ENCODE data around the gene AMT. TPM values are rescaled to one million over a fixed set of nuclear protein-coding genes. Genes with fewer than 3 reads are reported as not detected.

Gene AMT
- total RNA-seq, 4 donors from 2014 or later, result 7.0 to 20.8 (median 9.5) TPM

DNA sequence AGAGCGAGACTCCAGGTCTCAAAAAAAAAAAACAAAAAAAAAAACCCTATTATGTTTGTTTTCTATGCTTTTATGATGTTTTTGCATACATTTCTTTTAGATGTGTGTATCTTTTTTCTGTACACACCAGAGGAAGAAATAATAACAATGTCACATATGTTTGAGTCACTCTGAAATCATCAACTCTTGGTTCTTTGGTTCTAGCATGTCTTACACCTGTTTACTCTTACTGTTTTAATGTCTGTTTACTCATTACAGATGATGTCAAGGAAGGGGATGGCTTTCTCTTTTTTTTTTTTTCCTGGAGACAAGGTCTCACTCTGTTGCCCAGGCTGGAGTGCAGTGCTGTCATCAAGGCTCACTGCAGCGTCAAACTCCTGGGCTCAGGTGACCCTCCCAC is 34.6 kb downstream of the AMT start:
- H3K9me3 ChIP-seq, result no peaks in the 10 kb centered on the region
- no peaks in the 10 kb centered on the region for H3K27me3 ChIP-seq
- no peak for DNase-seq (ENCODE audit: low spot score in 2 of 2)
- TF ChIP-seq, protein P1, sequence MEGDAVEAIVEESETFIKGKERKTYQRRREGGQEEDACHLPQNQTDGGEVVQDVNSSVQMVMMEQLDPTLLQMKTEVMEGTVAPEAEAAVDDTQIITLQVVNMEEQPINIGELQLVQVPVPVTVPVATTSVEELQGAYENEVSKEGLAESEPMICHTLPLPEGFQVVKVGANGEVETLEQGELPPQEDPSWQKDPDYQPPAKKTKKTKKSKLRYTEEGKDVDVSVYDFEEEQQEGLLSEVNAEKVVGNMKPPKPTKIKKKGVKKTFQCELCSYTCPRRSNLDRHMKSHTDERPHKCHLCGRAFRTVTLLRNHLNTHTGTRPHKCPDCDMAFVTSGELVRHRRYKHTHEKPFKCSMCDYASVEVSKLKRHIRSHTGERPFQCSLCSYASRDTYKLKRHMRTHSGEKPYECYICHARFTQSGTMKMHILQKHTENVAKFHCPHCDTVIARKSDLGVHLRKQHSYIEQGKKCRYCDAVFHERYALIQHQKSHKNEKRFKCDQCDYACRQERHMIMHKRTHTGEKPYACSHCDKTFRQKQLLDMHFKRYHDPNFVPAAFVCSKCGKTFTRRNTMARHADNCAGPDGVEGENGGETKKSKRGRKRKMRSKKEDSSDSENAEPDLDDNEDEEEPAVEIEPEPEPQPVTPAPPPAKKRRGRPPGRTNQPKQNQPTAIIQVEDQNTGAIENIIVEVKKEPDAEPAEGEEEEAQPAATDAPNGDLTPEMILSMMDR (IDR thresholded peaks at IDR 0.05), result no peak
- TF ChIP-seq EP300 (IDR thresholded peaks at IDR 0.05), result no peak
- no peak for TF ChIP-seq POLR2A (IDR thresholded peaks at IDR 0.05)
- WGBS, 2 donors, result 84 to 90% methylated on average over 2 of the region's 2 CpGs
- H3K4me1 ChIP-seq, result peaks cover 0 to 73% (median 18%) of the 10 kb centered on the region in 4 donors
- no peak overlapping the region for H3K27ac ChIP-seq
- no peak overlapping the region for H3K4me3 ChIP-seq
- peaks cover 0 to 5% (median 0%) of the 10 kb centered on the region in 3 donors for H3K36me3 ChIP-seq

DNA sequence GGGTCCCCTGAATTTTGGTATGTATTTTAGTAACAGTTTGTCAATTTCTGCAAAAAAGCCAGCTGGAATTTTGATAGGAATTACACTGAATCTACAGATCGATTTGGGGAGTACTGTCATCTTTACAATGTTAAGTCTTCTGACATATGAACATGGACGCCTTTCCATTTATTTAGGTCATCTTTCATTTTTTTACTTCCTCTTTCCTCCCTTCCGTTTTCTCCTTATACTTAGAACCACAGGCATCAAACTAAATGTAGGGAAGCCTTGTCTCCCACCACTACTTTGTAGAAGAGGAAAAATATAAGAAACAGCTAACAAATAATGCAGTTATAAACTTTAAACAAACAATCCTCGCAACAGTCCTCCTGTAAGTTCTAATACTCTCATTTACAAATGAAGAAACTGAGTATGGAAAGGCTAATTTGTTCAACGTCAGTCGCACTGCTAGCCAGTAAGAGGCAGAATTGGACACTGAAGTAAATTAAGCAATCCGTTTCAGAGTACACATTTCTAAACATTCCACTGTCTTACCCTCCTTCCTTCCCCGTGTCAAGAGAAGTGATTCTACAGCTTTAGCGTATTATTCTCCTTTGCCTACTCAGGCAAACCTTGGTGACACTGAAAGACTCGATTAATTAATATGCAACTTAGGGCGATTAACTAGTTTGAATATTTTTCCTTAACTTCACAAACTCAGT is 36.1 kb downstream of the AMT start:
- DNase-seq (ENCODE audit: low spot score in 2 of 2), result no peak
- Histone ChIP-seq H3K9me3 (no peaks in the 10 kb centered on the region), H3K4me1 (peaks cover 0 to 71% (median 16%) of the 10 kb centered on the region in 4 donors), H3K27ac (peak overlapping the region in 1 of 4 donors; percentile 53), H3K4me3 (no peak overlapping the region), H3K27me3 (no peaks in the 10 kb centered on the region), H3K36me3 (peaks cover 0 to 5% (median 0%) of the 10 kb centered on the region in 3 donors)
- 69 to 70% methylated on average over 11 of the region's 11 CpGs for WGBS, 2 donors
- no peak for TF ChIP-seq EP300 (IDR thresholded peaks at IDR 0.05)
- TF ChIP-seq, protein P1 (IDR thresholded peaks at IDR 0.05), result no peak
- TF ChIP-seq POLR2A (IDR thresholded peaks at IDR 0.05), result no peak

DNA sequence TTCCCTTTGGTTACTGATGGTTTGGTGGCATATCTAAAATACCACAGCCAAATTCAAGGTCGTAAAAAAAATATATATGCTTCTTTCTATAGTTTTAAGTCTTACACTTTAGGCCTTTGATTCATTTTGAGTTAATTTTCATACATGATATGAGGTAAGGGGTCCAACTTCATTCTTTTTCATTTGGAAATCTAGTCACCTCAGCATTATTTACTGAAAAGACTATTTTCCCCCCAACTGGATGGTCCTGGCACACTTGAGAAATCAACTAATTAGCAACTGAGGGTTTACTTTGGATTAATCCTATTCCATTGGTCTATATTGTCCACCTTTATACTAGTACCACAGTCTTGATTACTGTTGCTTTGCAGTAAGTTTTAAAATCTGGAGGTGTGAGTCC is 36.7 kb downstream of the AMT start:
- H3K4me1 ChIP-seq, result peaks cover 0 to 68% (median 16%) of the 10 kb centered on the region in 4 donors
- H3K9me3 ChIP-seq, result no peaks in the 10 kb centered on the region
- no peak for DNase-seq (ENCODE audit: low spot score in 2 of 2)
- H3K27ac ChIP-seq, result peak overlapping the region in 1 of 4 donors; percentile 32
- WGBS, 2 donors, result 88 to 90% methylated on average over 1 of the region's 1 CpG
- H3K4me3 ChIP-seq, result no peak overlapping the region
- no peaks in the 10 kb centered on the region for H3K27me3 ChIP-seq
- H3K36me3 ChIP-seq, result peaks cover 0 to 5% (median 0%) of the 10 kb centered on the region in 3 donors
- TF ChIP-seq POLR2A (IDR thresholded peaks at IDR 0.05) (no peak), EP300 (IDR thresholded peaks at IDR 0.05) (no peak)
- TF ChIP-seq, protein P1 (IDR thresholded peaks at IDR 0.05), result no peak

DNA sequence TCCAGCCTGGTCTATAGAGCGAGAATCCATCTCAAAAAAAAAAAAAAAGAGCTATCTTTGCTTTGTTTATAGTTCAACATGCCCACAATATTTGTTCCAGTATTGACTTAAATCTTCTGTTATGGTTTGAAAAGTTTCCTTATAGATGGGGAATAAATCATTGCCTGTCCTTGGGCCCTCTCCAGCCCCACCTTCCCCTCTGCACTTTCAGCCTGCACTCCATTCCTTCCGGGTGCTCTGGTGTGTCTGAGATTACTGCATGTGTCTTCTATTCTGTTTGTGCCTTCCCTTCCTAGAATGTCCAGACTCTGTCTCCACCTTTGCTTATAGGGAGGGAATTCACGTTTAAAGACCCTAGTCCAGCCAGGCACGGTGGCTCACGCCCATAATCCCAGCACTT is 38.9 kb downstream of the AMT start:
- H3K36me3 ChIP-seq, result peaks cover 0 to 2% (median 0%) of the 10 kb centered on the region in 3 donors
- H3K9me3 ChIP-seq, result no peaks in the 10 kb centered on the region
- no peak for DNase-seq (ENCODE audit: low spot score in 2 of 2)
- H3K4me1 ChIP-seq, result peaks cover 0 to 69% (median 21%) of the 10 kb centered on the region in 4 donors
- no peak overlapping the region for H3K4me3 ChIP-seq
- no peak overlapping the region for H3K27ac ChIP-seq
- no peaks in the 10 kb centered on the region for H3K27me3 ChIP-seq
- 48 to 63% methylated on average over 5 of the region's 5 CpGs for WGBS, 2 donors
- TF ChIP-seq POLR2A (IDR thresholded peaks at IDR 0.05) (no peak), EP300 (IDR thresholded peaks at IDR 0.05) (no peak)
- TF ChIP-seq, protein P1 (IDR thresholded peaks at IDR 0.05), result no peak

DNA sequence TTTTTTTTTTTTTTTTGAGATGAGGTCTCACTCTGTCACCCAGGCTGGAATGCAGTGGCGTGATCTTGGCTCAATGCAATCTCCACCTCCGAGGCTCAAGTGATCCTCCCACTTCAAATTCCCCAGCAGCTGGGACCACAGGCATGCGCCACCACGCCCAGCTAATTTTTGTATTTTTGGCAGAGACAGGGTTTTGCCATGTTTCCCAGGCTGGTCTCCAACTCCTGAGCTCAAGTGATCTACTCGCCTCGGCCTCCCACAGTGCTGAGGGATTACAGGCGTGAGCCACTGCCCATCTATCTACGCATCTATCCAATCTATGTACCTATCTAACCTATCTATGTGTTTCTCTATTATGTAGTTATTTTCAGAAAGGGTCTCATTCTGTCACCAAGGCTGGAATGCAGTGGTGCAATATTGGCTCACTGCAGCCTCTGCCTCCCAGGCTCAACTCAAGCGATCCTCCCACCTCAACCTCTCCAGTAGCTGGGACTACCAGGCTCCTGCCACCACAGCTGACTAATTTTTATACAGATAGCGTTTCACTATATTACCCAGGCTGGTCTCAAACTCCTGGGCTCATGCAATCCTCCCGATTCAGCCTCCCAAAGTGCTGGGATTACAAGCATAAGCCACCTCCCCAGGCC is 43.9 kb downstream of the AMT start:
- TF ChIP-seq, protein P1 (IDR thresholded peaks at IDR 0.05), result no peak
- TF ChIP-seq EP300 (IDR thresholded peaks at IDR 0.05), result peak in 1 of 2 donors; percentile 10
- no peak overlapping the region for H3K4me3 ChIP-seq
- no peaks in the 10 kb centered on the region for H3K27me3 ChIP-seq
- H3K4me1 ChIP-seq, result peaks cover 0 to 55% (median 6%) of the 10 kb centered on the region in 4 donors
- peak overlapping the region in 1 of 4 donors; percentile 57 for H3K27ac ChIP-seq
- no peaks in the 10 kb centered on the region for H3K9me3 ChIP-seq
- WGBS, 2 donors, result 72 to 81% methylated on average over 11 of the region's 11 CpGs
- peak; percentile 33 to 40 for DNase-seq (ENCODE audit: low spot score in 2 of 2)
- H3K36me3 ChIP-seq, result peaks cover 0 to 26% (median 10%) of the 10 kb centered on the region in 3 donors

All from tibial nerve (tissue), 4 donors.